Bronchial epithelial cell (primary cell): Measurements from ENCODE around the gene RASGRP1. TPM values are rescaled to one million over a fixed set of nuclear protein-coding genes. Genes with fewer than 3 reads are reported as not detected.

Experiments used
- DNase-seq: peaks from one replicate; pipeline ENCODE4 v3.0.0-alpha.2; 2010; ENCODE audit warnings: low read depth
- FAIRE-seq: peaks from 2 replicates; lab custom pipeline; 2011; peaks lifted over from hg19 to GRCh38; lab: Jason Lieb, UNC
- H3K27me3 ChIP-seq: 2 replicates; pipeline ENCODE4 v1.5.1; 2011; ENCODE audit warnings: low read length; ENCODE audit not compliant: control insufficient read depth, insufficient read depth
- H3K36me3 ChIP-seq: 2 replicates; pipeline ENCODE4 v1.5.1; 2011; ENCODE audit warnings: low read length; ENCODE audit not compliant: control insufficient read depth, insufficient read depth
- H3K4me3 ChIP-seq: 2 replicates; pipeline ENCODE4 v1.5.1; 2011; ENCODE audit warnings: mild to moderate bottlenecking, low read depth, low read length, control low read depth
- CTCF ChIP-seq: IDR thresholded peaks from 2 replicates; pipeline ENCODE4 v1.5.1; 2011; ENCODE audit warnings: mild to moderate bottlenecking, moderate library complexity, low read length, control low read depth, inconsistent platforms; ENCODE audit not compliant: insufficient read depth, severe bottlenecking
- total RNA-seq: library from RNA; depleted of rRNA; stranded (reverse); fragments of >200 nt; gene quantifications from 2 replicates; pipeline ENCODE4 v1.2.1, GENCODE V29; 2014

The RASGRP1 gene
- total RNA-seq, 1 donor from 2014 or later: under 0.01 TPM

DNA sequence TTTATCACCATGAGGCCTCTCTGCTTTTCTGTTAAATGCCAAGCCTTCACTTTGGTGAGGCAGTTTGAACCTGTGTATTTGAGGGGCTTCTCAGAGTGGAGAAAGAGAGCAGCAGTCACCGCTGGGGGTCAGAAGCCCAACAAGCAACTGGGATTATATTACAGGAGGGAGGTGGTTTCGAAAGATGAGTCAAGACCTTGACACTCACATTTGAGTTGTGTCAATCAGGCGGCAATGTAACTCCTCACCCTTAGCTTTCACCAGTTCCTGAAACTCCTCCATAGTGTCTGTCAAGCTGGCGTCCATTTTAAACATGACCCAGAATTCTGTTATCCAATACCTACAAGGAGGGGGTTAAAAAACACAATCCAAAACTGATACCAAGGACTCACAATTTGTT, 46.5 kb downstream of the RASGRP1 start:
- DNase-seq (no peak), FAIRE-seq (no peak)
- H3K4me3 ChIP-seq: no peak overlapping the region
- no peak for TF ChIP-seq CTCF
- H3K36me3 ChIP-seq: no peaks in the 10 kb centered on the region
- H3K27me3 ChIP-seq: no peaks in the 10 kb centered on the region

DNA sequence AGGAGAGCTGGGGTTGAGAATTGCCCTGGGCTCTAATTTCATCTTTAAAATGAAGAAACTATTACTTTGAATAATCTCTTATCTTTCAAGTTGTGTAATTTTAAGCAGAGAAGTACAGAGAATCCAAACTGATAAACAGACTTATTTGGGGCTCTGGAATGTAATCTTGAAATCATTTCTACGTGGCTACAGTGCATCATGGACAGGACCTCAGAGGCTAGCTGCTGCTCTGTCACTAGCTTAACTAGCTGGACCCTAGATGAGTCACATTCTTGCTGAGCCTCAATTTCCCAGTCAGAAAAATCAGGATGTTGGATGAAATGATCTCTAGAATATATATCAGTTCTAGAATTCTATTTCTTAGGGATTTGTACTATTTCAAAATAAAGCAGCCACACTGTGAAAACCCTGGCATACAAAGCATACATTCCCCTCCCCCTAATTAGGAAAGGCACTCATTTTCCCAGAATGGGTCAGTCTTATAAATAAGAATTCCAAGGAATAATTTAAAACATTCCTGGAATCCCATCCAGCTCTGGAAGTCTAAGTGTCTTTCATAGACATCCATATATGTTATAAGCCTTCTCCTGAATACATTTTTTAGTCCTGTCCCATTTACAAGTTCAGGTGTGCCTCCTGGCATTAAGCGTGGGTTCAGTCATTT, 47.2 kb downstream of the RASGRP1 start:
- DNase-seq: no peak
- no peak overlapping the region for H3K4me3 ChIP-seq
- H3K27me3 ChIP-seq: no peaks in the 10 kb centered on the region
- no peaks in the 10 kb centered on the region for H3K36me3 ChIP-seq
- no peak for TF ChIP-seq CTCF
- FAIRE-seq: no peak

DNA sequence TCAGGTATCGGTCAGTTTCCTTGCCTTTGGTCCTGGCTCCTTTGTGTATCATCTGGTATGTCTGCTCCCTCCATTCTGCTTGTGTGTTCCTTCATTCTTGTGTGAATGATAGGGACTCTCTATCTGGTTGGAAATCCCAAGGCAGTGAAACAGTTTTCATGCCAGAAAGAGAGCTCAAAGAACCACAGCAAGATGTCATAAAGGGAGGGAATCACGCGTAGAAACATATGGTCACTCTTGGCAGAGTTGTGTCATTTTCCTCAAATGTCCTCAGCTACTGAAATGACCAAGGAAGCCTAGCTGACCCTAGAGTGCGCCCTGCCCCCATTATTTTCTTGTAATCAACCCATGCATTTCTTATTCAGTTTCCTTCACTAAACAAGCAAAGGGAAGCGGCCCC, 48.0 kb downstream of the RASGRP1 start:
- no peak for TF ChIP-seq CTCF
- FAIRE-seq (peak; percentile 80), DNase-seq (no peak)
- no peak overlapping the region for H3K4me3 ChIP-seq
- H3K36me3 ChIP-seq: no peaks in the 10 kb centered on the region
- no peaks in the 10 kb centered on the region for H3K27me3 ChIP-seq

- FAIRE-seq (no peak), DNase-seq (no peak)
- Histone ChIP-seq H3K4me3 (no peak overlapping the region), H3K27me3 (no peaks in the 10 kb centered on the region), H3K36me3 (no peaks in the 10 kb centered on the region)
- TF ChIP-seq CTCF: no peak
These were observed 50.0 kb downstream of the RASGRP1 start for GRCh38 chr15:38514601-38515000.

DNA sequence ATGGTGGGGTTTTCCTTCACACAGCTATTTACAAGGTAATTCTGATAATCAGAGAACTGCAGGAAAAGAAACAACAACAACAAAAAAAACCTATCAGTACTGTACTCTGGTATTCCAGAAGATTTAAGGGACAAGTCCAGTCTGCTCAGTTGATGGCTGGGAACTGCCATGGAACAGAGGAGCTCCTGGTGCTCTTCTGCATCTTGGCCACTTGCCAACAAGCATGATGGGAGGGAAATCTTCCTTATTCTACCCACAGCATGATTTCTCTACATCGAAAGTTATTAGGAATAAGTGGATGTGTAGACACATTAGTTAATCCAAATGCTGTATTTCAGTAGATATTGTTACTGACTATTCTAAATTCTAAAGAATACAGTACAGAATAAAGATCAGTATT, 51.7 kb downstream of the RASGRP1 start:
- H3K36me3 ChIP-seq: no peaks in the 10 kb centered on the region
- no peak for TF ChIP-seq CTCF
- DNase-seq (no peak), FAIRE-seq (no peak)
- H3K27me3 ChIP-seq: no peaks in the 10 kb centered on the region
- H3K4me3 ChIP-seq: no peak overlapping the region

DNA sequence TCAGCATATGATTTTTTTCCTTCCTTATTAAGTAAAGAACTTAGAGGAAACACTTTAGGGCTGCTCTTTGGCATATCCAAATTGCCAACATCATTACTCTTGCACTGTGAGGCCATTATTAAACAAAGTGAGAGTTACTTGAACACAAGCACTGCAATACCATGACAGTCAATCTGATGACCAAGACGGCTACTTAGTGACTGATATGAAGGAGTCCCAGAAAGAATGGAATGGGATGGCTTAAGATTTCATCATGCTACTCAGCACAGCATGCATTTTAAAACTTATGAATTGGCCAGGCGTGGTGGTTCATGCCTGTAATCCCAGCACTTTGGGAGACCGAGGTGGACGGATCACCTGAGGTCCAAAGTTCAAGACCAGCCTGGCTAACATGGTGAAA, 55.5 kb downstream of the RASGRP1 start:
- no peak for DNase-seq
- no peak for FAIRE-seq
- Histone ChIP-seq H3K36me3 (no peaks in the 10 kb centered on the region), H3K27me3 (no peaks in the 10 kb centered on the region), H3K4me3 (no peak overlapping the region)
- no peak for TF ChIP-seq CTCF
